IMR-90 (cell line): Measurements from ENCODE around the gene SCFD2. TPM values are rescaled to one million over a fixed set of nuclear protein-coding genes. Genes with fewer than 3 reads are reported as not detected.

Source experiments
- ATAC-seq: fragments of 200-7000 bp; cut with Tn5 transposase; 2 replicates; pipeline ENCODE4 v1.9.1; 2020; ENCODE audit warnings: low read depth, mild to moderate bottlenecking, moderate library complexity
- BruUV-seq: library from RNA; stranded (reverse); fragments of 400-500 nt; replicated peaks from 2 replicates; lab custom pipeline; 2021; lab: Mats Ljungman, UMichigan
- CTCF ChIA-PET: fragments of 300-600 bp; formaldehyde crosslinking; extraction: SDS; loops from one replicate; lab custom pipeline; 2021; ENCODE audit warnings: antibody characterized with exemption; lab: Yijun Ruan, JAX
- POLR2A ChIA-PET: fragments of 300-600 bp; sonication (Branson Sonifier 250); formaldehyde crosslinking; loops from one replicate; lab custom pipeline; 2022; ENCODE audit warnings: antibody characterized with exemption; ENCODE audit not compliant: unreplicated experiment; lab: Charles Lee
- DNase-seq: peaks from one replicate; pipeline ENCODE4 v3.0.0; 2013
- H2AFZ ChIP-seq: replicated peaks from 2 replicates; pipeline ENCODE3; 2013; ENCODE audit warnings: low read length, mild to moderate bottlenecking; ENCODE audit not compliant: poor library complexity
- H2AK5ac ChIP-seq: 2 replicates; pipeline ENCODE4 v1.6.1; 2013; ENCODE audit warnings: low read depth, low read length, inconsistent platforms
- H2AK9ac ChIP-seq: replicated peaks from 2 replicates; pipeline ENCODE3; 2013; ENCODE audit warnings: mild to moderate bottlenecking, low read depth, low read length, moderate library complexity; ENCODE audit not compliant: poor library complexity
- H2BK120ac ChIP-seq: 2 replicates; pipeline ENCODE4 v1.6.1; 2013; ENCODE audit warnings: low read depth, low read length, inconsistent platforms
- H2BK15ac ChIP-seq: 3 replicates; pipeline ENCODE4 v1.6.1; 2013; ENCODE audit warnings: low read depth, low read length, inconsistent platforms
- H2BK20ac ChIP-seq: 2 replicates; pipeline ENCODE4 v1.6.1; 2013; ENCODE audit warnings: low read depth, mild to moderate bottlenecking, inconsistent platforms, low read length, moderate library complexity
- H2BK5ac ChIP-seq: 2 replicates; pipeline ENCODE4 v1.6.1; 2013; ENCODE audit warnings: mild to moderate bottlenecking, low read depth, low read length, inconsistent platforms; ENCODE audit not compliant: poor library complexity, severe bottlenecking
- H3K14ac ChIP-seq: replicated peaks from 2 replicates; pipeline ENCODE4 v1.6.1; 2013; ENCODE audit warnings: low read depth, low read length, inconsistent platforms
- H3K18ac ChIP-seq: 2 replicates; pipeline ENCODE4 v1.6.1; 2013; ENCODE audit warnings: low read depth, low read length, control low read depth
- H3K23ac ChIP-seq: 2 replicates; pipeline ENCODE4 v1.6.1; 2013; ENCODE audit warnings: low read depth, low read length, inconsistent platforms
- H3K27ac ChIP-seq: 2 replicates; pipeline ENCODE4 v1.5.1; 2013; ENCODE audit warnings: mild to moderate bottlenecking, control low read depth, low read length; ENCODE audit not compliant: insufficient read depth
- H3K27me3 ChIP-seq: 2 replicates; pipeline ENCODE4 v1.6.1; 2013; ENCODE audit warnings: low read length; ENCODE audit not compliant: control insufficient read depth, insufficient read depth
- H3K36me3 ChIP-seq: 2 replicates; pipeline ENCODE4 v1.6.1; 2013; ENCODE audit warnings: low read length, mixed read lengths; ENCODE audit not compliant: control insufficient read depth, insufficient read depth
- H3K4ac ChIP-seq: 2 replicates; pipeline ENCODE4 v1.6.1; 2013; ENCODE audit warnings: low read depth, low read length, inconsistent platforms
- H3K4me1 ChIP-seq: 2 replicates; pipeline ENCODE4 v1.6.1; 2013; ENCODE audit warnings: low read length, mixed read lengths; ENCODE audit not compliant: control insufficient read depth, insufficient read depth
- H3K4me2 ChIP-seq: 2 replicates; pipeline ENCODE4 v1.6.1; 2013; ENCODE audit warnings: low read depth, mild to moderate bottlenecking, control low read depth, low read length, moderate library complexity
- H3K4me3 ChIP-seq: 2 replicates; pipeline ENCODE4 v1.5.1; 2013; ENCODE audit warnings: low read depth, mild to moderate bottlenecking, control low read depth, low read length, moderate library complexity; ENCODE audit not compliant: insufficient read depth
- H3K56ac ChIP-seq: 2 replicates; pipeline ENCODE4 v1.6.1; 2013; ENCODE audit warnings: low read length, inconsistent platforms; ENCODE audit not compliant: insufficient read depth; ENCODE audit errors: extremely low read depth
- H3K79me1 ChIP-seq, 2 experiments: 2 replicates each; pipeline ENCODE4 v1.6.1; 2013; ENCODE audit warnings: low read length in 2 of 2, inconsistent platforms in 1 of 2, low read depth in 1 of 2
- H3K9ac ChIP-seq: 2 replicates; pipeline ENCODE4 v1.6.1; 2013; ENCODE audit warnings: low read depth, low read length, control low read depth
- H3K9me1 ChIP-seq: 2 replicates; pipeline ENCODE4 v1.6.1; 2013; ENCODE audit warnings: low read length, inconsistent platforms; ENCODE audit not compliant: insufficient read depth
- H3K9me3 ChIP-seq: 2 replicates; pipeline ENCODE4 v1.6.1; 2013; ENCODE audit warnings: low read length; ENCODE audit not compliant: control insufficient read depth, insufficient read depth
- H4K20me1 ChIP-seq: 2 replicates; pipeline ENCODE4 v1.6.1; 2013; ENCODE audit warnings: low read length, inconsistent platforms; ENCODE audit not compliant: insufficient read depth
- H4K5ac ChIP-seq: 2 replicates; pipeline ENCODE4 v1.6.1; 2013; ENCODE audit warnings: mild to moderate bottlenecking, low read depth, low read length, control low read depth
- H4K8ac ChIP-seq, 2 experiments: 2 replicates each; pipeline ENCODE4 v1.6.1; 2013; ENCODE audit warnings: low read depth in 2 of 2, low read length in 2 of 2, control low read depth in 1 of 2, inconsistent platforms in 1 of 2
- H4K91ac ChIP-seq: 2 replicates; pipeline ENCODE4 v1.6.1; 2013; ENCODE audit warnings: low read depth, low read length, inconsistent platforms; ENCODE audit not compliant: insufficient read depth
- BHLHE40 ChIP-seq: fragments of 150-350 bp; IDR thresholded peaks from 2 replicates; pipeline ENCODE4 v1.6.1; 2016; ENCODE audit warnings: mild to moderate bottlenecking, low read depth, low read length
- CEBPB ChIP-seq: IDR thresholded peaks from 2 replicates; pipeline ENCODE4 v1.6.1; 2012; ENCODE audit warnings: low read depth, low read length, improper control_type of control experiment
- MXI1 ChIP-seq: IDR thresholded peaks from 2 replicates; pipeline ENCODE4 v1.6.1; 2012; ENCODE audit warnings: low read depth, mild to moderate bottlenecking, low read length, moderate library complexity, borderline replicate concordance
- POLR2A ChIP-seq: IDR thresholded peaks from 2 replicates; pipeline ENCODE4 v1.6.1; 2012; ENCODE audit warnings: mild to moderate bottlenecking, low read depth, low read length
- RFX5 ChIP-seq: IDR thresholded peaks from 2 replicates; pipeline ENCODE4 v1.8.0; 2012; ENCODE audit warnings: low read depth, mild to moderate bottlenecking, low read length, moderate library complexity
- SMC3 ChIP-seq: fragments of 150-350 bp; IDR thresholded peaks from 2 replicates; pipeline ENCODE4 v1.6.1; 2016; ENCODE audit warnings: low read depth, mild to moderate bottlenecking, antibody characterized with exemption, low read length, moderate library complexity
- WGBS, 2 experiments: methylation state at CpG; one replicate each; pipeline versions ENCODE4 v1.1.5 to v1.1.7; 2013; ENCODE audit warnings: missing lambda C conversion rate in 2 of 2; ENCODE audit not compliant: insufficient read length in 1 of 2; ENCODE audit errors: extremely low coverage in 2 of 2; 5-methylcytosine and 5-hydroxymethylcytosine counted together
- dilution Hi-C: fragments of 300-500 bp; cut with HindIII; formaldehyde crosslinking; loops from one replicate; pipeline ENCODE4 v1.14.3; 2018; ENCODE audit warnings: low sequenced_read_pairs; ENCODE audit not compliant: unreplicated experiment
- in situ Hi-C: fragments of 300-500 bp; cut with MboI; formaldehyde crosslinking; loops from 3 replicates; pipeline ENCODE4 v1.14.3; 2019; ENCODE audit warnings: low sequenced_read_pairs, inconsistent platforms, mixed read lengths
- intact Hi-C: fragments of 100-400 bp; cut with micrococcal nuclease; formaldehyde crosslinking; loops from 2 replicates; pipeline ENCODE4 v1.10.0; 2022
- polyA plus RNA-seq, 3 experiments: library from polyadenylated mRNA; depleted of rRNA; stranded (reverse); fragments of >200 nt; gene quantifications; 2 replicates each; pipeline ENCODE4 v1.2.3, GENCODE V29; 2012; ENCODE audit warnings: low replicate concordance in 1 of 3
- total RNA-seq: library from RNA; depleted of rRNA; stranded (reverse); fragments of >200 nt; gene quantifications from 2 replicates; pipeline ENCODE4 v1.2.3, GENCODE V29; 2012

The SCFD2 gene
- total and polyA plus RNA-seq, 2 of the 4 experiments (the other 2 are of a cell fraction), result 18.9 to 62.4 TPM

GRCh38 chr4:52836678-52837077, 529.2 kb downstream of the SCFD2 start:
- Histone ChIP-seq H3K18ac (no peak overlapping the region), H3K4ac (no peak overlapping the region), H3K9me3 (no peaks in the 10 kb centered on the region), H3K14ac (no peak overlapping the region), H3K79me1 (no peaks in the 10 kb centered on the region), H2AK5ac (0 out of 2 replicates have a peak overlapping the region, but pooled peaks have one; percentile 11), H2BK20ac (peak overlapping the region; percentile 41; the same call in 1 of the 2 replicates), H2BK120ac (no peak overlapping the region), H3K27ac (no peak overlapping the region), H3K56ac (no peak overlapping the region), H4K5ac (no peak overlapping the region), H2BK5ac (no peak overlapping the region), H4K20me1 (no peaks in the 10 kb centered on the region), H2AFZ (no peak overlapping the region), H4K91ac (no peak overlapping the region), H4K8ac (no peak overlapping the region), H3K4me3 (no peak overlapping the region), H3K9ac (no peak overlapping the region), H3K4me2 (no peak overlapping the region), H3K4me1 (peaks cover 13% of the 10 kb centered on the region), H2BK15ac (no peak overlapping the region), H2AK9ac (no peak overlapping the region), H3K36me3 (no peaks in the 10 kb centered on the region), H3K9me1 (peaks cover 10% of the 10 kb centered on the region), H3K27me3 (peaks cover 6% of the 10 kb centered on the region), H3K23ac (no peak overlapping the region)
- intact Hi-C loops (no loop called here), dilution Hi-C loops (no loop called here), in situ Hi-C loops (no loop called here)
- ChIA-PET POLR2A (no interaction called here), CTCF (no interaction called here)
- ATAC-seq (no peak), DNase-seq (no peak)
- 80% methylated on average over 1 of the region's 7 CpGs; no CpG with 5 or more reads in 1 of the 2 experiments for whole genome bisulfite sequencing, 2 experiments
- TF ChIP-seq MXI1 (no peak), POLR2A (no peak), CEBPB (no peak), BHLHE40 (no peak), RFX5 (no peak), SMC3 (no peak)
- no TSS peak for BruUV-seq
